HG03045 (cell line): ENCODE data around the gene FNDC1.
"Not testable (repeated sequence)": the region's sequence is repeated elsewhere in the genome, so short reads cannot be mapped to it uniquely, and the experiment has no call there.

Experiments used
- ATAC-seq: cut with Tn5 transposase; IDR thresholded peaks from one replicate; pipeline ENCODE4 v1.9.1; 2021; ENCODE audit warnings: mild to moderate bottlenecking, moderate library complexity; ENCODE audit not compliant: unreplicated experiment

The FNDC1 gene

DNA sequence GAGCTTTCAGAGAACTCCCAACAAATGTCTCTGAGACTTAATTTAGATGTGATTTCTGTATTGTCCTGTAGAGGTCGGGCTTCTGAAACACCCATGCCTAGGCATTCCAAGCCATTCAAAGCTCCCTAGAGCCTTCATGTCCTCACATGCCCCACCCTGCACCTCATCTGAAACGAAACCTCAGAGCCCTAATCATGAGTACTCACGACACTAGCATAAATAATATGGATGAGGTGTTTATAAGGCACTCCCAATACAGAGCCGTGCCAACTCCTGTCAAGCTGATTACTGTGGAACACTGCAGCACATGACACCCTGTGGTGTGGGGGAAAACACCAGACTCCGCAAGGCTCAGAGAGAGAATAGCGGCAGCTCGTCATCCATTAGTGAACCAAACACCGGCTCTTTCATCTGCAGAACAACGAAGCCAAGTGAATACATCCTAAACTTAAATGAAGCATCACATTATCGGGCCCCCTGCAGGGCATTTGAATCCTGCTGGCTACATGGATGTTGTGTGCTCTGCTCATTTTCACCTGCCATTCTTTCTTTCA, 83.8 kb downstream of the FNDC1 start:
- ATAC-seq, result peak; percentile 75

DNA sequence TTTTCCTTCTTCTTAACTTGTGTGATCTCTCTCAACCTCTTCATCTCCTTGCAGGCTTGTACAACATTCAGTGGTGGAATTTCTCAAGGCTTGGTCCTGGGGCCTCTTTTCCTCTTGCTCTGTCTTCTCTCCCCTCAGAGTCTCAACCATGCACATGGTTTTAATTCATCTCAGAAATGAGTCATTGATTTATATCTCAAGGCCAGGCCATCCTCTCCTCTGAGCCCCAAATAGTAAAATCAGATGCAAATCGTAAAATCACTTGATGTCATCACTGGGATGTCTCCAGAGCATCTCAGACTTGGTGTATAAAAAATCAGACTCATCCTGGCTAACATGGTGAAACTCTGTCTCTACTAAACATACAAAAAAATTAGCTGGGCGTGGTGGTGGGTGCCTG, 85.0 kb downstream of the FNDC1 start:
- no peak for ATAC-seq

DNA sequence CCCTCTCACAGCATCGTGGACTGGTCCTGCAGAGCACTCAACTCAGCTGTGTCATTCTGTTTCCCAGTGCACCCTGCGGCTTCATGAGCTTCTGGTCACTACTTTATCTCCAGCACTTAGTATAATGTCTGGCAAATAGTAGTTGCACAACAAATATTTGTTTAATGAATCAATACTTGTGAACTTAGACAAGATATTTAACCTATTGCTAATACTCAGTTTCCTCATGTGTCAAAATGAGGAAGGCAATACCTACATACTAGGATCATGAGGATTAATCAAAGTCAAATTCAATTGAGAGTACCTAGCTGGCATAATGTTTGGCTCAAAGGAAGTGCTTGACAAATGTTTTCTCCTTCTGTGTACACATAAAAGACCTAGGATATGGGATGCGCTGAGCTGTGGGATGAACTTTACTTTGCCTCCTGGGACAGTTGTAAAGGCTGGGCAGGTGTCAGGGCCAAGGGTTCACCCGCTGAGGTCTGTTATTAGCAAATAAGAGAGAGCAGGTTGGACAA, 86.3 kb downstream of the FNDC1 start:
- ATAC-seq, result no peak

DNA sequence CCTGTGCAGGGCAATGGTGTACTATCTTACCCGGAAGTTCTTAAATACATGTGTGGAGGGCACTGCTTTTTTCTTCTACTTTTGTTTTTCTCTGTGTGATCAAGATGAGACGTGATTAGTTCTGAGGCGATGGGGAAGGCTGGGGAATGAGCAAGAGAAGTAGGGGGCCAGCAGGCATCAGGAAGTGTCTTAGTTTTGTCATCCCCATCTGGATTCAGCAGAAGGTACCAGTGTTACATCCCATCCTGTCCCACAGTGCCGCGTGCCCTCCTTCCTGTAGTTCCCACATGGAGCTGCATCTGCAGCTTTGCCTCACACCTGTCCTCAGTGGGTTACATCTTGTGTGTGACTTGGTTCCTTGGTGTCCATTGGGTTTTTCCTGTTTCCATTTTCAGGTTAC, 86.9 kb downstream of the FNDC1 start:
- ATAC-seq, result no peak

DNA sequence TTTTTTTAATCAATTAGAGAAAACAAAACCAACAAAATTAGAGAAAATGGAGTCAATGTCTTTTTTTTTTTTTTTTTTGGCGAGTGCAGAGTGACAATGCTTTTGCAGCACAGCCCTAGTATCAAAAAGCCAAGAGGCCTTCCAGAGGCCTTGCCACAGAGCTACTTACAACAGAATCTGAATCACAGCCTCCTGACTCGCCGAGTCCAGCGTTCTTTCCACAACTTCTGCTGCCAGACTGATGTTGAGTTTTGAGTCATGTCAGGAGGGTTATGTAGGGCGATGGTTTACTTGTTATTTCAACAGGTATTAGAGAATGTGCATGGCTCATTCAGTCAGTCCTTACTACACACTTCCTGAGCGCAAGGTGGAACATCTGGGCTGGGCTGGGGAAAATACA, 88.6 kb downstream of the FNDC1 start:
- no peak for ATAC-seq

DNA sequence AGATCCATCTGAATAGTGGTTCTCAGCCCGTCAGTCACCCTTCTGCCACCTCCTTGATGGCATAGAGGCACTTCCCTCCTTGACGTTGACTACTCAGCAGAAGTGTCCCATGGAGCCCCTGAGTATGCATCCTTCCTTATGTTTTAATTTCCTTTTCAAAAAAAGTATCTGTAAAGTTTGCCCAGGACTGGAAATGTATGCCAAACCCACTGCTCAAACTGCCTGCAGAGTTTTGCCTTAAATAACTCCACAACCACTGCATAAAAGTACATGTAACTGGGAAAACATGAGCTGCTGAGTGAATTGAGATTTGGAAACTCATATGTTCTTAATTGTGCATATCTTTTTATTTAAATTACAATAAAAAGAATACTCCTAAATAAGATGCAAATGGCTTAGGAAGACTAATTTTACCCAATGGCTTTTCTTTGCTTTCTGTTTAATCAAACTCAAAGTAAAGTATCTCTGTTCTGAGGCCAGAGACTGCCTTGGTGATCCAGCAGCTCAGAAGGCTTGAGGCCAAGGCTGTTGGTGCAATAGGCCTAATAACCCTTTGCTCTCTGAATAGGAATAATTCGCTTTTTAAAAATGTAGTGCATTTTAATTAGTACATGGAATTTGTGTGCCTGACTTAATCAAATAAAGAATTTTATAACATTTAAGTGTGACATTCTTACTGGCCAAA, 90.4 kb downstream of the FNDC1 start:
- no peak for ATAC-seq

DNA sequence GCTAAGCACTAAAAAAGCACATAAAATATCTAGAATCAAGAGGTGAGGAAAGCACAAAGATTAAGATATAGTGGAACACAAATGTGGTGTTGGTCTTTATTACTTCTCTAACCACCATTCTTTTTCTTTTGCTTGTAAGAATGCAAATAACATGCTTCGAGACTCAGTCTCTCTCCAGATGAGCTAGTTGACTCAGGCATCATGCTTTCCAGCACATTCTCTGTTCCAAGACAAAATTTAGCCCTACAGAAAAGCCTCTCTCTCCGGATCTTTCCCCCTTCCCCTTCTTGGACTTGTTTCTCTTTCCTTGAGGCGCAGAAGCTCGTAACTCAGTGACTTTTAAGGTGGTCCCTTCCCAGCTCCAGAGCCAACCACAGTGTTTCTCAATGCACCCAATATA, 91.0 kb downstream of the FNDC1 start:
- no peak for ATAC-seq

DNA sequence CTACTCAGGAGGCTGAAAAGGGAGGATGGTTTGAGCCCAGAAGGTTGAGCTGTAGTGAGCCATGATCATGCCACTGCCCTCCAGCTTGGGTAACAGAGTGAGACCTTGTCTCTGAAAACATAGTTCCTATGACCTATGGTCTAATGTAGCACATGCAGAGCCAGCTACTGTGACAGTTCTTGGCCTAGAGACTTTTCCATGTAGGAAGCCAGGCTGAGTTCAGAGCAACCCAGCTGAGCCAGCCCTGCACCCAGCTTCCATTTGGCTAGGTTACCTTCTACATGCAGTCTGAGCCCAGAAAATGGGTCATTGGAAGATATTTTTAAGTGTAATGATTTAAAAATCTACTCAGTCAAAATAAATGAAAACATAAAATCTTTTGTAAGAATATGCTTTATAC, 92.8 kb downstream of the FNDC1 start:
- no peak for ATAC-seq

DNA sequence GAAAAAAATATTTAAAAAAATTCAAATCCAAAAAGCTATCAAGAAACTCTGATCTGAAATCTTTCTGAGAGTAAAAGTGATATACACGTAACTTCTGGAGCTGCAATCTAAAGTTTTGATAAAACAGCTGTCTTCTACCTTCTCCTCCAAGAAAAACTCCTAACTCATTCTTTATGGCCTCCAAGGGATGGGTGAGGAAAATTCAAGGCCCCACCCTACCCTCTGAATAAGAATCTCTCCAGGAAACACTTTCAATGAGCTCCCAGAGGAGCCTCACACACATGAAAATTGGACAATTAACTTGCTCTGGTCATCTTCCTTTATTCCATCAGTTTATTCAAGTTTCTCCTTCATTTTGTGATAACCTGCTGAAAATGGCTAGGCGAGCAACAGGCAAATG, 93.4 kb downstream of the FNDC1 start:
- no peak for ATAC-seq

DNA sequence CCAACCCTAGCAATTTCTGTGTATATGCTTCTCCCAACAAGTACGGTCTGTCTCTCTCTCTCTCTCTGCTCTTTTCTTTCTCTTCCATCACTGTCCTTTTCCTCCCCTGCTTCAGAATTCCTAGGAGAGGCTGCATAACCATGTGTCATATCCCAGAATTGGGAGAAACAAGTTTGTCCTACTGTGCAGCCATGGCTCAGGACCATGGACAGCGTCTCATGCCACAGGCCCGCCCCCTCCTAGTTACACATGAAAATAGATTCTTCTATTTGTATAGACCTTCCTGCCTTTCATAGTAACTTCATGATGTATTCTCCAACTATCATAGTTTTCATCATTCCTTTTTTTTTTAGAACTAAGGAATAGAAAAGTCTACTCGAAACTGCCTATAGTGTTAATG, 98.0 kb downstream of the FNDC1 start:
- no peak for ATAC-seq

DNA sequence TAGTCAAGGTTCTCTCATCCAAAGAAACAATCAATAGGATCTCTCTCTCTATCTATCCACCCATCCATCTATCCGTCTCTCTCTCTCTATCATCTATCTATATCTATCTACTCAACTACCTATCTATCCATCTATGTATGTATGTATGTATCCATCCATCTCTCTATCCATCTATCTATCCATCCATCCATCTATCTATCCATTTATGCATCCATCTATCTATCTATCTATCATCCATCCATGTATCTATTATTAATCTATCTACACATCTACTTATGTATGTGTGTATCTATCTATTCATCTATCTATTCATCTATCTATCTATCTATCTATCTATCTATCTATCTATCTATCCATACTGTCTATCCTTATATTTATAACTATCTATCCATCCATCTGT, 99.3 kb downstream of the FNDC1 start:
- no peak for ATAC-seq

DNA sequence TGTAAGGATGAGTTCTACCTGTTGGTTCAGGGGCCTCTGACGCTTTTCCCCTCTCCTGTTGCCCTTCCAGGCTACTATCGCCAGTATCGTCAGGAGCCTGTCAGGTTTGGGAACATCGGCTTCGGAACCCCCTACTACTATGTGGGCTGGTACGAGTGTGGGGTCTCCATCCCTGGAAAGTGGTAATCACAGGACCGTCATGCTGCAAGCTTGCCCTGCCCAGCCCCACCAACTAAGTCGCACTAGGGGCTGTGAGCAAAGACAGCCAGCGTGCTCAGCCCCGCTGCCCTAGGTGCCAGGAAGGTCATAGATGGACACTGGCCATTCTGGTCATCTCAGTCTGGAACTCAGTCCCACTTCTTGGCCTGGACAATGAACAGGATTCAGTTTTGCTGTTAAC, 102.1 kb downstream of the FNDC1 start:
- ATAC-seq, result no peak

DNA sequence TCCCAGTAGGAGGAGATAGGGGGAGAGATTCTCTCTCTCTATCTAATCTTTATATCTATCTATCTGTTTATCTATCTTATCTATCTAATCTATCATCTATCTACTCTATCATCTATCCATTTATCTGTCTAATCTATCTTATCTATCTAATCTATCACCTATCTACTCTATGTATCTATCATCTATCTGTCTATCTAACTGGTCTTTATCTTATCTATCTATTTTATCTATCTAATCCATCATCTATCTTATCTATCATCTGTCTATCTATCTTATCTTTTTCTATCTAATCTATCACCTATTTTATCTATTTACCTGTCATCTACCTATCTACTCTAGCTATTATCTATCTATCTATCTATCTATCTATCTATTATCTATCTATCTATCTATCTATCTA, 109.4 kb downstream of the FNDC1 start:
- no peak for ATAC-seq

DNA sequence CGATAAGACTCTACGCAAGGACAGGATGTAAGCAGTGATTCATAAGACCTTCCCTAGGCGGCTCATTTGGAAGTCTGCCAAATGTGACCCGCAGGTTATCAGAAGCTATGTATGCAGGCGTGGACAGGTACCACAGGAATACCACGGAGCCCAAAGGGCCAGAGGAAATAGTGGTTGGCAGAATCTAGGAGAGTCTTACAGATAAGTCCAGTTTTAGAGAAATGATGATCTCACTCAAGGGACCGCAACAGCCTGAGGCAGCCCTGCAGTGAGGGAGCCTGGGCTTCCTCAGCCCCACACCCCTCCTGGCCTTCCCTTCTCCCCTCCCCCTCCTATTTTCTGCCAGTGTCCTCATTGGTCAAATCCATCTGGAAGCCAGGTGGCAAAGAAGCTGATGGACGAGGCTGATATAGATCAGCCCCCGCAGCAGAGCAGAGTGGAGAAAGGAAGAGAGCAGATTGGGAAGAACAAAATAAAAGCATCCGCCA, 110.6 kb downstream of the FNDC1 start:
- ATAC-seq, result no peak

DNA sequence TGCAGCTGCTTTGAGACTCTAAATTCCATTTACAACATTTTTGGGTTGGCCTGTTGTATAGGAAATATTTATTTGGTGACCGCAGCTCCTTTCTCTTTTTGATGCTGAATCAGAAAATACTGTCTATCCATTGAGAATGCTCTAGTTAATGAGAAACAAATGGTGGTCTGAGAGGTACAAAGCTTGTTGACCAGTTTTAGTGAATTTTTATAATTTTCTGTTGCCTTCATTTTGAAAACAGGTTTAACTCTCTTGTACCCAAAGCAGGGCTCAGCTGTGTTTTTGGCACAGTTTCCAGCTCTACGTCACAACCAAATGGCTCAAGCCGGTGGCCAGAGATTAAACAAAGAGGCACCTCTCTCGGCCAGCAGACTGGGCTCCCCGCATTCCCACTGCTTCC, 113.2 kb downstream of the FNDC1 start:
- ATAC-seq, result no peak

DNA sequence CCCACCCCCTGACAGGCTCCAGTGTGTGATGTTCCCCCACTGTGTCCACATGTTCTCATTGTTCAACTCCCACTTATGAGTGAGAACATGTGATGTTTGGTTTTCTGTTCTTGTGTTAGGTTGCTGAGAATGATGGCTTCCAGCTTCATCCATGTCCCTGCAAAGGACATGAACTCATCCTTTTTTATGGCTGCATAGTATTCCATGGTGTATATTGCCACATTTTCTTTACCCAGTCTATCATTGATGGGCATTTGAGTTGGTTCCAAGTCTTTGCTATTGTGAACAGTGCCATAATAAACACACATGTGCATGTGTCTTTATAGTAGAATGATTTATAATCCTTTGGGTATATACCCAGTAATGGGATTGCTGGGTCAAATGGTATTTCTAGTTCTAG, 115.5 kb downstream of the FNDC1 start:
- ATAC-seq, result not testable (repeated sequence)

DNA sequence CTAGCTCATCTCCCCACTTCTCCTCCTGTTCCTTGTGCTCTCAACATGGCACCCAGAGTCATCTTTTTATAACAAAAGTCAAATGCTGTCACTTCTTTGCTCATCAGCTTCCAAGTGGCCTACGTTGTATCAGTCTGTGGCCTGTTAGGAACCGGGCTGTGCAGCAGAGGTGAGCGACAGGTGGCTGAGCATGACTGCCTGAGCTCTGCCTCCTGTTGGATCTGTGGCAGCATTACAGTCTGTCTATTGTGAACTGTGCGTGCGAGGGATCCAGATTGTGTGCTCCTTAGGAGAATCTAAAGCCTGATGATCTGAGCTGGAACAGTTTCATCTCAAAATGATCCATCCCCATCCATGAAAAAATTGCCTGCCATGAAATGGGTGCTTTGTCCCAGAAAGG, 129.6 kb downstream of the FNDC1 start:
- ATAC-seq, result no peak

DNA sequence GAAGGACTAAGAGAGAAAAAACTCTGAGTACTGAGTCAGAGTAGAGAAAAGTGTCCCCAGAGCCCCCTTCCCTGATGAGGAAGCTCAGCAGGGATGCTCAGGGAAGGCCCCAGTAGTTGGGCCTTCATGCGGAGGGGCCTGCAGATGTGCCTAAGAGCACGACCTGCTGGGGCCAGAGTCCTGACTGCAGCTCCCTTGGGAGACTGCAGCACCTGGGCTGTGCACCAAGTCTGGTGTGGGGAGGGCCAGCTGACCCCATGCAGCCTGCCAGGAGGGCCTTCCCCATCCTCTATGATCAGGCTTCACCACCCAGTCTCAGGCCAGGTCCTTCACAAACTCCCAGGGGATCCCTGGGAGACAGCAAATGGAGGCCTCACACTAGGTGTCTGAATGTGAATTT, 130.4 kb downstream of the FNDC1 start:
- ATAC-seq, result no peak

DNA sequence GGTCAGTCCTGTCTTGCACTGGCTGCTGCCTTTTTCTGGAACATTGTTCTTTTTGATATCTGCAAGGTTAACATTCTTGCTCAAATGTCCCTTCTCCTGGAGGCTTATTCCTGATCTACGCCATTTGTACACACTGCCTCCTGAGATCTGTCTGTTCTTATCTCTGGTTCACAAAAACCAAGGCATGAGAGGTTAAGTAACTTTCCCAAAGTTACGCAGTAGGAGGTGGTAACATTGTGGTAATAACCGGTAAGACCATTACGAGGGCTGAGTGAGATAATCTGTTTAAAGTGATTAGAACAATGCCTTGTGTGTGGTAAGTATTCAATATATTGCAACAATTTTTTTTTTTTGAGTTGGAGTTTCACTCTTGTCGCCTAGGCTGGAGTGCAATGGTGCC, 132.1 kb downstream of the FNDC1 start:
- ATAC-seq, result no peak

DNA sequence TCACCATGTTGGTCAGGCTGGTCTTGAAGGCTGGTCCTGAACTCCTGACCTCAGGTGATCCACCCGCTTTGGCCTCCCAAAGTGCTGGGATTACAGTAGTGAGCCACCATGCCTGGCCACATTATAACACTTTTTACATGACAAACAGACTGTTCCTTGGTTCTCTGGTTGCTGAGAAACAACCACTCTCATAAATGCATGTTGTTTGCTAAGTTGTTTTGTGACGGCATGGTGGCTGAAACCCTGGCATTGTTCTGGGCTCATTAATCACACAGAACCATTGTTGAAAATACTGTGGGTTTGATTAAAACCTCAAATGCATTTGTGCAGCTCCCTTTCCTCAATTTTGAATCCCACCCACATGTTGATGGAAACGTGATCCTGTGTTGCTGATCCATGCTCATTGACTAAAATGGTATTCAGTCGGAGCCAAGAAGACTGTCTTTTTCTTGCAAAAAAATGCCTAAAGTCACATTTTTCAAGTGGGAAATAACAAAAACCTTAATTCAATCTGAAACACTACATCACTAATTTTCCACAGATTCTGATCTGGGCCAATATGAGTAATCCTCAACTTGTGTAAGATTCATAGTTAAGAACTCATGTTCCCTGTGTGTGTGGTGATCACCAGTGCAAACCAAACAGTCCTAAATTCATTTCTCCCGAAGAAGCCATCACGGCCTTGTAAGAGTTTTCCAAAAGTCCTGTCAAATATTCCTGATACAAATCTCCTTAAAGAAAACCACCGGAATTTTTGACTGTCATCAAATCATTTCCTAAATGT, 132.8 kb downstream of the FNDC1 start:
- ATAC-seq, result no peak

DNA sequence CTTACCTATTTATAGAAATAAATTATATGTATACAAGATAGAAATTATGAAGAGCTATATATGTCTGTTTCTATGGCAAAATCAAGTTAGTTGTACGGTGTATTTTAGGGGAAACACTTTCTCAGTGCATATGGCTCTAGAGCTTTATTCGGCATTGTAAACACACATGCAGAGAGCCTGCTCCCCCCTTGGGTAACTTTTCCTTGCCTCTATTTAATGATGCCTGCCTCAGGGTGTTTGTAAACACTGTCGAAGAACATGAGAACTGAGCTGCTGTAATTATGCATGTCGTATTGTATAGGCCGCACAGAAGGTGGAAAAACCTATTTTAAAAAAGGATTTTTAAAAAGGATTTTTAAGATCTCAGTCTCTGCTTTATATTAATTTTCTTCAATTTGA, 133.4 kb downstream of the FNDC1 start:
- ATAC-seq, result no peak

DNA sequence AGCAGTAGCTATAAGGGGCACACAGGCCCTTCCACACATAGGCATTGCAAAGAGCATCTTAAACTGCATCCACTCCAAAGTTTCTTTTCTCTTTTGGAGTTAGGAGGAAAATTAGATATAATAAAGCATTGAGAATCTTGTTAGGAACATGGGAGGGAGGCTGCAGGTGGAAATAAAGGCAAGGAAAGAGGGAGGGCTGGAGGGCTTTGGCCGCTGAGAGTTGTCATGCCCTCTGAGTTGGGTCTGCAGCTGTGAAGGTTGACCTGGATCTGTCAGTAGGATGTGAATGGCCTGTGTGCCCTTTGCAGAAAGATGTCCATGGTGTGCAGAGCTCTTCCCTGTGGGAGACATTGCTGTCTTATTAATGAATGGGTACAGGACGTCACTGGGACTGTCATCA, 134.0 kb downstream of the FNDC1 start:
- no peak for ATAC-seq
